Cardiac atrium fibroblast (primary cell): ENCODE measurements around the gene MTFR2. TPM values are rescaled to one million over a fixed set of nuclear protein-coding genes. Genes with fewer than 3 reads are reported as not detected.

Experiments used
- total RNA-seq: library from RNA; depleted of rRNA; stranded (reverse); fragments of >200 nt; gene quantifications from 2 replicates; pipeline ENCODE4 v1.2.3, GENCODE V29; 2015

Gene MTFR2
- 0.90 and 0.97 TPM in 2 replicates for total RNA-seq

DNA sequence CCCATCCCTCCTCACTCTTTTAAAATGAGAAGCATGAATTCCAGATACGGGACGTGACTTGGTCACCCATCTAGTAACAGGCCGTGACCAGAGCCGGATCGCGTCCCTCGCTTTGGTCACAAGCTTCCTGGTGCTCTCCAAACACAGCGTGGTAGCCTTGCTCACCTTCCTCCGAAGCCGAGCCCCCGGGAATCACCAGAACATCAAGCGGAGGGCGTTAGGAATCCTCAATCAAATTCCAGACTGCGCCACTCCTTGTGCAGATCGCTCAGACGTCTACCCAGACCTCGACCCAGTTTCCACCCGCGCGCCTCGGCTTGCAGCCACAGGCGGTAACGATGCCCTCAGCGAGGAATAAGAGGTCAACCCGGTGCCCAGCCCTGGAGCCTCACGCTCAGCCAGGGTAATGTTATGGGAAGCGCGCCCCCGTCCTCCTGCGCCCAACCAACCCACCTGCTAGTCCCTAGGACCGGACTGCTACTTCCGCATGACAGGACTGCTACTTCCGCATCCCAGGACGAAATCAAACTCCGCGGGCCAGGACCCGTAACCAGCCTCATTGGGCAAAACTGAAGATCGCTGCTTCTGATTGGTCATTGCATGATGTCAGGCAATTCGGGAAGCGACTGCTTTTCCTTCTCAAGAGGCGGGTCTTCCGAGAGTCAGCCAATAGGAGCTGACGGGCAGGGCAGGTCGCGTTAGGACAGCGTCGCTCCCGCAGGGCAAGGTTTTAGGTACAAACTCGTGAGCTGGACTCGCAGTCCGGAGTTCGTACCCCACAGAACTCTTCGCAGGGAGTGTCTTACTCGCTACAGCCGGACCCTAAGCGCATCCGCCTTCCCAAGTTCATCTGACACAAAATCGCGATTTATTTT, at the start of gene MTFR2:
Gene MTFR2, minus strand, starts transcription at position 501 of the 875 bp plus-strand sequence. CDS start 1,212 bp downstream, outside the sequence.

DNA sequence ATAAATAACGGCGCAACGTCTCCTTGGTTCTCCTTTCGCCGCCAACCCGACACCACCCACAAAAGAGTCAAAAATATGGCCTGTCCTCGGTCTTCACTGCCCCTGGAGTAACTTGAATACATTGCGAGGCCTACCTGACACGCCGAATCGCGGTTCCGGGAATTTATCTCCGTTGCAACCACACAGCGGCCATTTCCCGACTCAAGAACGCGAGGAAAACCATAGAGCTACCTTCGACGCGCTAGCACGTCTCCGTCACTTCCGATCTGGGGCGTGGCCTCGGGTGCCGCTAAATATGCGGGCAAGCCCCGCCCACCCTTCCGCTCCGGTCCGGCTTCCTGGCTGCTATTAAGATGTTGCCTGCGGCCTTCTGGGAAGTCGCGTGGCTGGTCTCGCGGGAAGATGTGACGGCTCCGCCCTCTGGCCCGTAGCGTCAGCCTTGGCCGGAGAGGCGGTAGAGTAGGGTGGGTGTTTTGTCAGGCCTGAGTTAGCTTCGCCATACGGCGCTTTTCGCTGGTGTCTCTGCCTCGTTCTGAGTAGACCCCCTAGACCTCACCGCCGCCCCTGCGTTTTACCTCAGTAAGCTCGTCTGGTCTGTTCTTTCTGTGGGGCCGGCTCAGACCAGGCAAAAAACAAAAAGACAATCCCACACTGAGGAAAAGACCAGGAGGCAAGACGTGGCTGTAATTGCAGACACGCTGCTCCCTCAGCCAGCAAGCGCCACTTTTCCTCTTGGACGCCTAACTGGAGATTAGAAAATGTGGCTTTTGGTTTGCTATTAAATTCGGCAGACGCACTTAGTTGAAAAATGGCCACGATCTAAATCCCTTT, 39.7 kb upstream of the MTFR2 start, which contains the start of gene BCLAF1:
Gene BCLAF1, minus strand, starts transcription at position 268 of the 831 bp plus-strand sequence. CDS start 9,980 bp downstream, outside the sequence.

Other genes with a start within 250 kb of the MTFR2 start
- gene BCLAF1, start 39.5 kb upstream of the MTFR2 start, total RNA-seq: 48.9 and 51.8 TPM in 2 replicates